Left lung (tissue), 10 donors: Measurements from ENCODE around the gene TEX10. TPM values are rescaled to one million over a fixed set of nuclear protein-coding genes. Genes with fewer than 3 reads are reported as not detected.

Source experiments
- ATAC-seq: fragments of 200-7000 bp; cut with Tn5 transposase; one replicate; pipeline ENCODE4 v1.9.1; 2020; ENCODE audit warnings: moderate library complexity
- DNase-seq, 4 donors: peaks; one replicate each; pipeline ENCODE4 v3.0.0-alpha.2; 2013 to 2020
- H3K27ac ChIP-seq, 2 donors: fragments of 200-600 bp; sonication (generic) in 1 of 2; one replicate each; pipeline versions ENCODE4 v1.5.0 to v1.8.0; 2020 to 2021
- H3K27me3 ChIP-seq, 2 donors: fragments of 200-600 bp; sonication (generic) in 1 of 2; one replicate each; pipeline versions ENCODE4 v1.5.0 to v1.8.0; 2020 to 2021
- H3K36me3 ChIP-seq, 2 donors: fragments of 200-600 bp; sonication (generic) in 1 of 2; one replicate each; pipeline versions ENCODE4 v1.5.0 to v1.8.0; 2020 to 2021
- H3K4me1 ChIP-seq, 2 donors: fragments of 200-600 bp; one replicate each; pipeline ENCODE4 v1.8.0; 2021
- H3K4me3 ChIP-seq, 2 donors: fragments of 200-600 bp; sonication (generic) in 1 of 2; one replicate each; pipeline versions ENCODE4 v1.5.0 to v1.8.0; 2020 to 2021; ENCODE audit warnings: mild to moderate bottlenecking in 1 of 2
- H3K9me3 ChIP-seq, 2 donors: fragments of 200-600 bp; sonication (generic) in 1 of 2; one replicate each; pipeline versions ENCODE4 v1.5.0 to v1.8.0; 2020 to 2021
- intact Hi-C, 2 donors: fragments of 100-400 bp; cut with DNase I; formaldehyde crosslinking; loops; one replicate each; pipeline versions ENCODE4 v1.11.2 to v1.14.2; 2022
- polyA plus RNA-seq, 6 donors: library from polyadenylated mRNA; unstranded; fragments of 120-200 nt; gene quantifications; one replicate each; pipeline ENCODE4 v1.2.1, GENCODE V29; 2013; ENCODE audit not compliant: insufficient read length in 6 of 6
- total RNA-seq, 2 donors: library from RNA; stranded (reverse); fragmentation: NEBNext Ultra II Directional; extraction: Animal tissue kit (Norgen Biotek cat#: 25700); gene quantifications; one replicate each; pipeline ENCODE4 v1.2.1, GENCODE V29; 2021
- TF ChIP-seq, protein P1 (sequence below), 2 donors: fragments of 200-600 bp; sonication (generic) in 1 of 2; IDR thresholded peaks; one replicate each; pipeline versions ENCODE4 v1.5.0 to v1.8.0; 2021; ENCODE audit warnings: antibody characterized with exemption in 2 of 2
- donor health status: DM: no; HTN: yes; CAD: no.
- donor health status: DM: no; HTN: no; CAD: no.

The TEX10 gene
- total and polyA plus RNA-seq, 8 donors, result 10.5 to 46.8 (median 42.6) TPM

DNA sequence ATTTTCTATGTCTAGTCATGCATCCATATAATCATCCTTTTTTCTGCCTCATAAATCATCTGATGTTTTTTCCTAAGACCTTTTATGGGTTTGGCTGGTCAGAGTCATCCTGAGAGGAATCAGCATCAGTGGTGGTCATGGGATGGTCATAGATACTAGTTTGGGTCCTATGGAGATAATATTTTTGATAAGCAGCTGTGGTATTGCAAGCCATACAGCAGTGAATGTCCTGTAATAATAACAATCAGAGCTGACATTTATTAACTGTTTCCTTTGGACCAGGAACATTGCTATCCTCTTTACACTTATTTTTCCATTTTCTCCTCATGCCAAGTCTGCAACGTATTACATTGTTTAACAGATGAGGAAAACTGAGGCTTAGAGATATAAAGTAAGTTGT lies 83.1 kb downstream of the TEX10 start:
- TF ChIP-seq, protein P1, sequence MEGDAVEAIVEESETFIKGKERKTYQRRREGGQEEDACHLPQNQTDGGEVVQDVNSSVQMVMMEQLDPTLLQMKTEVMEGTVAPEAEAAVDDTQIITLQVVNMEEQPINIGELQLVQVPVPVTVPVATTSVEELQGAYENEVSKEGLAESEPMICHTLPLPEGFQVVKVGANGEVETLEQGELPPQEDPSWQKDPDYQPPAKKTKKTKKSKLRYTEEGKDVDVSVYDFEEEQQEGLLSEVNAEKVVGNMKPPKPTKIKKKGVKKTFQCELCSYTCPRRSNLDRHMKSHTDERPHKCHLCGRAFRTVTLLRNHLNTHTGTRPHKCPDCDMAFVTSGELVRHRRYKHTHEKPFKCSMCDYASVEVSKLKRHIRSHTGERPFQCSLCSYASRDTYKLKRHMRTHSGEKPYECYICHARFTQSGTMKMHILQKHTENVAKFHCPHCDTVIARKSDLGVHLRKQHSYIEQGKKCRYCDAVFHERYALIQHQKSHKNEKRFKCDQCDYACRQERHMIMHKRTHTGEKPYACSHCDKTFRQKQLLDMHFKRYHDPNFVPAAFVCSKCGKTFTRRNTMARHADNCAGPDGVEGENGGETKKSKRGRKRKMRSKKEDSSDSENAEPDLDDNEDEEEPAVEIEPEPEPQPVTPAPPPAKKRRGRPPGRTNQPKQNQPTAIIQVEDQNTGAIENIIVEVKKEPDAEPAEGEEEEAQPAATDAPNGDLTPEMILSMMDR (IDR thresholded peaks at IDR 0.05), result no peak
- ATAC-seq, result no peak

DNA sequence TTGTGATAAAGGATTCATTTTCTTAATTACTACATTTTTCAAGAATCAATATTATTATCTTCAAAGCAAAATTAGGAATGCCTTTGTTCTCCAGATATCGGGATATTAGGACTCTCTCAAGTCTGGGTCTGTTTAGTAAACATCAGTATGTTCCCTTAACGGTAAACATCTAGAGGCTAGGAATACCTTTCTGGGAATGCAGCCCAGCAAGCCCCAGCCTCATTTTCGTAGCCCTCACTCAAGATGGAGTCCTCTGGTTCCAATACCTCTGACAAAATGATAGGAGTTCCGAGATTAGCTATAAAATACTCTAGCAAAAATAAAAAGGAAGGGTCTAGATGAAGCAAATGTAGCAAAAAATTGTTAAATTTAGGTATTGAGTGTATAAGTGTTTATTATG lies 84.5 kb downstream of the TEX10 start:
- DNase-seq (no peak), ATAC-seq (no peak)
- TF ChIP-seq, protein P1 (IDR thresholded peaks at IDR 0.05), result no peak
- Histone ChIP-seq H3K9me3 (no peaks in the 10 kb centered on the region), H3K36me3 (peaks cover 0 to 26% of the 10 kb centered on the region in 2 donors), H3K4me3 (no peak overlapping the region), H3K4me1 (no peaks in the 10 kb centered on the region), H3K27me3 (no peaks in the 10 kb centered on the region), H3K27ac (no peak overlapping the region)
- intact Hi-C loops, result no loop called here

More for the DNA sequence above, 83.1 kb downstream of the TEX10 start:
- intact Hi-C loops, result no loop called here
- peaks cover 0 to 34% of the 10 kb centered on the region in 2 donors for H3K36me3 ChIP-seq
- H3K27me3 ChIP-seq, result no peaks in the 10 kb centered on the region
- no peak overlapping the region for H3K27ac ChIP-seq
- no peak for DNase-seq
- no peaks in the 10 kb centered on the region for H3K4me1 ChIP-seq
- H3K4me3 ChIP-seq, result no peak overlapping the region
- no peaks in the 10 kb centered on the region for H3K9me3 ChIP-seq

DNA sequence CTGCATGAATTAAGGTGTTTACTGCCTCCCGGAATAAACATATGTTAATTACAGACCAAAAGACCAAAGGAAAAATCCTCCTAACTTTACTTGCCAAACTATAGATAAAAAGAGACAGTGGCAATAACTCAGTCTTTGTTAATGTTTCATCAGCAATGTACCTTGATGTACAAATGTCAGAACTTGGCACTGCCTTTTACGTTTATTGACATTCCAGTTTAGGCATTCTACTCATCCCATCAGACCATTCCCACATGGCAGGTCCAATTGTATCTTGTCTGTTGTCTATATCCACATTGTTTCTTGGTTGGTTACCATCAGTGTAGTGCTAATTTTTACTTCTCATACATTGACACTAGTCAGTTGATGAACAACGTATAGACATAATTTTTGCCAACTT lies 85.5 kb downstream of the TEX10 start:
- TF ChIP-seq, protein P1 (IDR thresholded peaks at IDR 0.05), result no peak
- ATAC-seq, result no peak
- H3K4me1 ChIP-seq, result no peaks in the 10 kb centered on the region
- no peak for DNase-seq
- H3K36me3 ChIP-seq, result peaks cover 0 to 24% of the 10 kb centered on the region in 2 donors
- H3K27me3 ChIP-seq, result no peaks in the 10 kb centered on the region
- intact Hi-C loops, result no loop called here
- no peak overlapping the region for H3K27ac ChIP-seq
- no peaks in the 10 kb centered on the region for H3K9me3 ChIP-seq
- no peak overlapping the region for H3K4me3 ChIP-seq

Other genes with a start within 250 kb of the TEX10 start
- 10 to 100 TPM; 30.7 to 31.7 TPM for gene MSANTD3, start 74.2 kb upstream of the TEX10 start, total RNA-seq
- gene MSANTD3, start 74.2 kb upstream of the TEX10 start, polyA plus RNA-seq, result 10 to 100 TPM; 19.9 to 24.7 (median 21.7) TPM
- under 1 TPM in 1 of 2 donors, not detected in 1; 0.58 TPM for gene TMEFF1, start 120.2 kb upstream of the TEX10 start, total RNA-seq
- gene TMEFF1, start 120.2 kb upstream of the TEX10 start, polyA plus RNA-seq, result 1 to 10 TPM; 1.2 to 4.4 (median 2.6) TPM
- gene CAVIN4, start 225.1 kb upstream of the TEX10 start, total RNA-seq, result 1 to 10 TPM in 1 of 2 donors, under 1 TPM in 1; 0.85 to 1.0 TPM
- 1 to 10 TPM; 1.7 to 2.6 (median 2.3) TPM for gene CAVIN4, start 225.1 kb upstream of the TEX10 start, polyA plus RNA-seq